HEK293 (cell line): ENCODE measurements around the gene PLOD3.
A peak's percentile ranks its signal among the peaks of the same experiment; 100 is the strongest.

ENCODE experiments used
- GLI2 ChIP-seq: fragments of 450-650 bp; formaldehyde crosslinking; IDR thresholded peaks from 2 replicates; pipeline ENCODE4; 2017; ENCODE audit warnings: missing biosample characterization, missing genetic modification characterization, low read depth, borderline replicate concordance
- GLIS2 ChIP-seq: fragments of 450-650 bp; formaldehyde crosslinking; IDR thresholded peaks from 2 replicates; pipeline ENCODE4 v1.5.1; 2016; ENCODE audit warnings: missing biosample characterization, missing genetic modification characterization
- HIC1 ChIP-seq: fragments of 450-650 bp; formaldehyde crosslinking; IDR thresholded peaks from 2 replicates; pipeline ENCODE4 v1.5.1; 2016; ENCODE audit warnings: missing biosample characterization, missing genetic modification characterization
- HOXC10 ChIP-seq: sonication (generic); formaldehyde crosslinking; IDR thresholded peaks from 2 replicates; pipeline ENCODE4 v1.8.1; 2023; ENCODE audit warnings: mild to moderate bottlenecking, missing genetic modification reagents
- MYNN ChIP-seq: fragments of 450-650 bp; formaldehyde crosslinking; IDR thresholded peaks from 2 replicates; pipeline ENCODE4 v1.5.1; 2016; ENCODE audit warnings: missing biosample characterization, missing genetic modification characterization, borderline replicate concordance
- OSR2 ChIP-seq: fragments of 450-650 bp; formaldehyde crosslinking; IDR thresholded peaks from 2 replicates; pipeline ENCODE4 v1.5.1; 2016; ENCODE audit warnings: missing biosample characterization, missing genetic modification characterization
- PRDM2 ChIP-seq: fragments of 450-650 bp; formaldehyde crosslinking; IDR thresholded peaks from 2 replicates; pipeline ENCODE4 v1.5.1; 2016; ENCODE audit warnings: missing biosample characterization, missing genetic modification characterization, borderline replicate concordance
- PRDM6 ChIP-seq: fragments of 450-650 bp; formaldehyde crosslinking; IDR thresholded peaks from 2 replicates; pipeline ENCODE4 v1.5.1; 2017; ENCODE audit warnings: missing biosample characterization, missing genetic modification characterization
- TCF7L2 ChIP-seq: IDR thresholded peaks from 2 replicates; pipeline ENCODE4 v1.6.1; 2011; ENCODE audit warnings: low read depth, mild to moderate bottlenecking, inconsistent platforms, low read length, moderate library complexity, borderline replicate concordance
- ZBTB10 ChIP-seq: fragments of 450-650 bp; formaldehyde crosslinking; IDR thresholded peaks from 2 replicates; pipeline ENCODE4 v1.5.1; 2016; ENCODE audit warnings: missing biosample characterization, missing genetic modification characterization
- ZBTB17 ChIP-seq: fragments of 450-650 bp; formaldehyde crosslinking; IDR thresholded peaks from 2 replicates; pipeline ENCODE4 v1.5.1; 2016; ENCODE audit warnings: missing biosample characterization, missing genetic modification characterization
- ZBTB8A ChIP-seq: fragments of 450-650 bp; formaldehyde crosslinking; IDR thresholded peaks from 2 replicates; pipeline ENCODE4 v1.5.1; 2016; ENCODE audit warnings: missing biosample characterization, missing genetic modification characterization
- ZFP37 ChIP-seq: fragments of 450-650 bp; formaldehyde crosslinking; IDR thresholded peaks from 2 replicates; pipeline ENCODE4 v1.5.1; 2016; ENCODE audit warnings: missing biosample characterization, missing genetic modification characterization
- ZFP69B ChIP-seq: fragments of 450-650 bp; formaldehyde crosslinking; IDR thresholded peaks from 2 replicates; pipeline ENCODE4 v1.5.1; 2016; ENCODE audit warnings: missing biosample characterization, missing genetic modification characterization
- ZNF23 ChIP-seq: fragments of 450-650 bp; formaldehyde crosslinking; IDR thresholded peaks from 2 replicates; pipeline ENCODE4 v1.5.1; 2016; ENCODE audit warnings: missing biosample characterization, missing genetic modification characterization, borderline replicate concordance
- ZNF292 ChIP-seq: fragments of 450-650 bp; formaldehyde crosslinking; IDR thresholded peaks from 2 replicates; pipeline ENCODE4 v1.5.1; 2016; ENCODE audit warnings: low read depth, missing biosample characterization, missing genetic modification characterization, borderline replicate concordance
- ZNF37A ChIP-seq: fragments of 450-650 bp; IDR thresholded peaks from 2 replicates; pipeline ENCODE4 v1.5.1; 2018; ENCODE audit warnings: missing biosample characterization, missing genetic modification characterization
- ZNF473 ChIP-seq: fragments of 450-650 bp; formaldehyde crosslinking; IDR thresholded peaks from 2 replicates; pipeline ENCODE4 v1.5.1; 2017; ENCODE audit warnings: missing biosample characterization, missing genetic modification characterization
- ZNF596 ChIP-seq: fragments of 450-650 bp; IDR thresholded peaks from 2 replicates; pipeline ENCODE4 v1.5.0; 2018; ENCODE audit warnings: missing biosample characterization, mild to moderate bottlenecking, missing genetic modification characterization, moderate library complexity
- ZNF600 ChIP-seq: fragments of 450-650 bp; formaldehyde crosslinking; IDR thresholded peaks from 2 replicates; pipeline ENCODE4 v1.5.1; 2016; ENCODE audit warnings: missing biosample characterization, missing genetic modification characterization
- ZNF621 ChIP-seq: fragments of 450-650 bp; formaldehyde crosslinking; IDR thresholded peaks from 2 replicates; pipeline ENCODE4 v1.5.1; 2017; ENCODE audit warnings: missing biosample characterization, missing genetic modification characterization
- ZSCAN5A ChIP-seq: fragments of 450-650 bp; formaldehyde crosslinking; IDR thresholded peaks from 2 replicates; pipeline ENCODE4 v1.5.1; 2016; ENCODE audit warnings: missing biosample characterization, missing genetic modification characterization

The PLOD3 gene

GRCh38 chr7:101166909-101167644 is 50.3 kb downstream of the PLOD3 start (continued):
- TF ChIP-seq ZNF600 (tag by site-specific recombination) (no peak), TCF7L2 (no peak), PRDM2 (tag by site-specific recombination) (no peak), ZNF621 (no peak), MYNN (tag by site-specific recombination) (no peak), OSR2 (no peak), GLIS2 (peak; percentile 35; the same call in 1 of the 2 replicates), ZNF596 (tag by site-specific recombination) (peak; percentile 7; the same call in 1 of the 2 replicates), ZBTB10 (peak; percentile 66), ZFP37 (0 out of 2 replicates have a peak, but pooled peaks have one; percentile 38), ZBTB17 (tag by site-specific recombination) (peak; percentile 99), ZNF37A (tag by site-specific recombination) (no peak), ZBTB8A (peak; percentile 31; the same call in 1 of the 2 replicates), ZNF292 (no peak), ZNF473 (tag by site-specific recombination) (no peak), HIC1 (tag by site-specific recombination) (peak; percentile 71), HOXC10 (CRISPR knock-in tag) (no peak), PRDM6 (no peak), ZFP69B (tag by site-specific recombination) (no peak), ZSCAN5A (tag by site-specific recombination) (no peak), GLI2 (no peak), ZNF23 (no peak)
